ENCODE data around the gene CIB4. TPM values are rescaled to one million over a fixed set of nuclear protein-coding genes. Genes with fewer than 3 reads are reported as not detected.

CIB4 gene
- total and polyA plus RNA-seq, 12 donors, result not detected

- H3K4me3 ChIP-seq, result no peak overlapping the region
- intact Hi-C loops (cut with DNase I), result no loop called here
- peaks cover 3 to 76% (median 63%) of the 10 kb centered on the region in 7 donors for H3K27me3 ChIP-seq
- TF ChIP-seq, protein P1, sequence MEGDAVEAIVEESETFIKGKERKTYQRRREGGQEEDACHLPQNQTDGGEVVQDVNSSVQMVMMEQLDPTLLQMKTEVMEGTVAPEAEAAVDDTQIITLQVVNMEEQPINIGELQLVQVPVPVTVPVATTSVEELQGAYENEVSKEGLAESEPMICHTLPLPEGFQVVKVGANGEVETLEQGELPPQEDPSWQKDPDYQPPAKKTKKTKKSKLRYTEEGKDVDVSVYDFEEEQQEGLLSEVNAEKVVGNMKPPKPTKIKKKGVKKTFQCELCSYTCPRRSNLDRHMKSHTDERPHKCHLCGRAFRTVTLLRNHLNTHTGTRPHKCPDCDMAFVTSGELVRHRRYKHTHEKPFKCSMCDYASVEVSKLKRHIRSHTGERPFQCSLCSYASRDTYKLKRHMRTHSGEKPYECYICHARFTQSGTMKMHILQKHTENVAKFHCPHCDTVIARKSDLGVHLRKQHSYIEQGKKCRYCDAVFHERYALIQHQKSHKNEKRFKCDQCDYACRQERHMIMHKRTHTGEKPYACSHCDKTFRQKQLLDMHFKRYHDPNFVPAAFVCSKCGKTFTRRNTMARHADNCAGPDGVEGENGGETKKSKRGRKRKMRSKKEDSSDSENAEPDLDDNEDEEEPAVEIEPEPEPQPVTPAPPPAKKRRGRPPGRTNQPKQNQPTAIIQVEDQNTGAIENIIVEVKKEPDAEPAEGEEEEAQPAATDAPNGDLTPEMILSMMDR (IDR thresholded peaks at IDR 0.05), result no peak
- no peak overlapping the region for H3K27ac ChIP-seq
- H3K4me1 ChIP-seq, result no peaks in the 10 kb centered on the region
- ATAC-seq (no peak), DNase-seq (no peak)
- whole genome bisulfite sequencing, 2 donors, result 56 to 64% methylated on average over 10 of the region's 10 CpGs
- H3K36me3 ChIP-seq, result no peaks in the 10 kb centered on the region
- H3K9me3 ChIP-seq, result no peaks in the 10 kb centered on the region
Measured at GRCh38 chr2:26585966-26586365, 55.2 kb downstream of the CIB4 start.

DNA sequence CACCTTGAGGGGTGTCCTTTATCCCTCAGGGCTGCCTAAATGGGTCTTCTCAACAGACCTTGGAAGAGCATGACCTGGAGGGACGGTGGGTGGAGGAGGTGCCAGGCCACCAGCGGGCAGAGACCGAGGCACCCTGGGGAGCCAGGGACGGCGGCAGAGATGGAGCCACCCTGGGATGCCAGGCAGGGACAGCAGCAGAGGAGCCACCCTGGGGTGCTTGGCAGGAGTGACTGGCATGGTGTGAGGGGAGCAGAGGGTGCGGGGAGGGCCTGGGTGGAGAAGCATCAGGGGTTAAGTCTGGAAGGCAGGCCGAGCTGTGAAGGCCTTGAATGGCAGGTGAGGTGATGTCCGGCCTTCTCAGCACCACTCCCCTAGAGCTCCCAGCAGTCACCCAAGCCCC, 56.1 kb downstream of the CIB4 start:
- 76 to 87% methylated on average over 8 of the region's 8 CpGs for WGBS, 2 donors
- H3K36me3 ChIP-seq, result no peaks in the 10 kb centered on the region
- H3K27me3 ChIP-seq, result peaks cover 3 to 77% (median 62%) of the 10 kb centered on the region in 7 donors
- intact Hi-C loops (cut with DNase I), result no loop called here
- DNase-seq, result no peak
- no peak for ATAC-seq
- no peak overlapping the region for H3K4me3 ChIP-seq
- TF ChIP-seq, protein P1 (IDR thresholded peaks at IDR 0.05), result no peak
- H3K27ac ChIP-seq, result no peak overlapping the region
- H3K4me1 ChIP-seq, result no peaks in the 10 kb centered on the region
- H3K9me3 ChIP-seq, result no peaks in the 10 kb centered on the region

DNA sequence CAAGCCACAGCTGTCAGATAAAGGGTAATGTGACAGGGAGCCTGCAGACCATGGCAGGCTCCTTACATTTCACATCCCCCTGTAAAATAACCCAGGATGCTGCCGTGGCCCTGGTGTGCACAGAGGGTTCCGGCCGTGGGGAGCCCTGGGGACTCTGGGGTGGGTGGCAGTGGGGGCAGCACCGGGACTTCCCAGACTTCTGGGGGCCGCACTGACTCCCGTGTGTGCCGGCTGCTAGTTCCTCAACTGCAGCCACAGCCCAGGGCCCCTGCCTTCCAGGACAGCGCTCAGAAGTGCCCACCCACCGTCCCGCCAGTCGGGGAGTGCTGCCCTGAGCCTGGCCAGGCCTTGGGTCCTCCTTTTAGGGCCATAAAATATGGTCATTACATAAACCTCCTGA, 56.5 kb downstream of the CIB4 start:
- H3K4me3 ChIP-seq, result no peak overlapping the region
- no peaks in the 10 kb centered on the region for H3K36me3 ChIP-seq
- H3K9me3 ChIP-seq, result no peaks in the 10 kb centered on the region
- 75 to 90% methylated on average over 11 of the region's 11 CpGs for WGBS, 2 donors
- intact Hi-C loops (cut with DNase I), result no loop called here
- H3K4me1 ChIP-seq, result no peaks in the 10 kb centered on the region
- ATAC-seq, result no peak
- DNase-seq, result no peak
- TF ChIP-seq, protein P1 (IDR thresholded peaks at IDR 0.05), result no peak
- no peak overlapping the region for H3K27ac ChIP-seq
- H3K27me3 ChIP-seq, result peaks cover 3 to 78% (median 64%) of the 10 kb centered on the region in 7 donors

GRCh38 chr2:26584191-26584590, 57.0 kb downstream of the CIB4 start:
- H3K36me3 ChIP-seq, result no peaks in the 10 kb centered on the region
- DNase-seq, result no peak
- no peaks in the 10 kb centered on the region for H3K9me3 ChIP-seq
- 65 to 70% methylated on average over 4 of the region's 4 CpGs for WGBS, 2 donors
- no peaks in the 10 kb centered on the region for H3K4me1 ChIP-seq
- intact Hi-C loops (cut with DNase I), result no loop called here
- TF ChIP-seq, protein P1 (IDR thresholded peaks at IDR 0.05), result no peak
- H3K27ac ChIP-seq, result no peak overlapping the region
- H3K4me3 ChIP-seq, result no peak overlapping the region
- H3K27me3 ChIP-seq, result peaks cover 3 to 78% (median 67%) of the 10 kb centered on the region in 7 donors
- ATAC-seq, result no peak

Data from heart right ventricle (tissue), 16 donors.